GM21390 (cell line): ENCODE data around the gene FBXL16.

Experiments
- ATAC-seq: cut with Tn5 transposase; IDR thresholded peaks from one replicate; pipeline ENCODE4 v1.9.1; 2021; ENCODE audit not compliant: unreplicated experiment

FBXL16 gene

DNA sequence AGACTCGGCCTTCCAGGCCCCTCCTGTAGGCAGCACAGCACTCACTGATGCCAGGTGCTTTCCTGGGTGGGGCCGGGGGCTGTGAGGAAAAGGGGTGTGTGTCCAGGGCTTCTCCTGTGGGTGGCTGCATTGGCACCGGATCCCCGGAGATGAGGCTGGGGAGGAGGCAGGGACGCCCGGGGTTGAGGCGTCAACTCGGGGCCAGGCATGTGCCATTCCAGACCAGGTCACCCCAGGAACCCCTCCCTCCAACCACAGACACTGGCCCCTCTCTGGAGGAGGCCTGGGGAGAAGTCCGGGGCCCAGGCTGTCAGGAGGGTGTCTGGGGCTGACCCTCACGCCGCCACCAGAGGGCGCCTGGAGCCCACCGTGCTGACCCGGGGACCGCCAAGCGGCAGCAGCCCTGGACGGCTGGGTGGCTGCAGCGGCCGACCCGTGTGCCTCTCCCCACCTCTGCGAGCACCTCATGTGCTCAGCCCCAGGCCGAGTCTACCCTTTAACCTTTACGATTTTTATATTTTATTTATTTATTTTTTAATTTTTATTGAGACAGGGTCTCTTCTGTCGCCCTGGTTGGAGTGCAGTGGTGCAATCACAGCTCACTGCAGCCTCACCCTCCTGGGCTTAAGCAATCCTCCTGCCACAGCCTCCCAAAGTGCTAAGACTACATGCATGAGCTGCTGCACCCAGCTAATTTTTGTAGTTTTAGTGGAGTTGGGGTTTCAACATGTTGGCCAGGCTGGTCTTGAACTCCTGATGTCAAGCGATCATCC, 6.1 kb upstream of the FBXL16 start:
- no peak for ATAC-seq

DNA sequence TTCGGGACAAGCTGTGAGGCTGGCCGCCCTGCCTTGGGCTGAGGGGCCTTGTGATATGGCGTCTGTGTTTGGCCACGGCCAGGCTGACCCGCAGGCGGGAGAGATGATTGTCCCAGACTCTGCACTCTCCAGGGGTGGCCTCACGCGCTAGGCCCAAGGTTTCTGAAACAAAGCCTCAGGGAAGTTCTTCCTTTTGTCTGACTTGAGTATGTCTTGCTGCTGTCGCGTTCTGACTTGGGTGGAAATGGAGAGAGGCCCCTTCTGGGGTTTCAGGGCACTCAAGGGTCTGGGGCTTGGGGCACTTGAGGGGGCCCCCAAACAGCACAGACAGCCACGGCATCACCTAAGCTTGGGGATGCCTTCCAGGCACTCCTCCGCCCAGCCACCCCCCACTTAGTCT, 5.5 kb upstream of the FBXL16 start:
- no peak for ATAC-seq

DNA sequence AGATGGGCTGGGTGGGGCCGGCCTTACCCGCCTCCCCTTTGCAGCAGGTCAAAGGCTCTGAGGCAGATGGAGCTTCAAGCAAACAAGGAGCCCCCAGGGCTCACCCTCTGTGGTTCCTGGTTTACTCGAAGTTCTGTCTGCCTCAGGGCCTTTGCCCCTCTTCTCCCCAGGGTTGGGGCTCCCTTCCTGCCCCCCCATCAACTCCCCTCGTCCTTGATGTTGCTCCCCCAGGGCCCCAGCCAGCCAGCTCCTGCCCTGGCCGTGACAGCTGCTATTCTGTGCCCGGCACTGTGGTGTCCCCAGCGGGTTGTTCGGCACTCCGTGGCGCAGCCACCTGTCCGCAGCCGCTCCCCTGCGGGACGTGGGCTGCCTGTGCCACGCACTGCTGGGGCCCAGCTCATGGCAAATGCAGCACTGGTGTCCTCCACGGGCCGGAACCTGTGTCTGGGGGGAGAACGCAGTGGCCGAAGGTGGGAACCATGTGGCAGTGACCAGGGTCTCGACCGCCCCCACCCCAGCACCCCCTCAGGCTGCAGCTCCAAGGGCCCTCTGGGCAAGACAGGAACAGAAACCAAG, 5.0 kb upstream of the FBXL16 start:
- no peak for ATAC-seq

DNA sequence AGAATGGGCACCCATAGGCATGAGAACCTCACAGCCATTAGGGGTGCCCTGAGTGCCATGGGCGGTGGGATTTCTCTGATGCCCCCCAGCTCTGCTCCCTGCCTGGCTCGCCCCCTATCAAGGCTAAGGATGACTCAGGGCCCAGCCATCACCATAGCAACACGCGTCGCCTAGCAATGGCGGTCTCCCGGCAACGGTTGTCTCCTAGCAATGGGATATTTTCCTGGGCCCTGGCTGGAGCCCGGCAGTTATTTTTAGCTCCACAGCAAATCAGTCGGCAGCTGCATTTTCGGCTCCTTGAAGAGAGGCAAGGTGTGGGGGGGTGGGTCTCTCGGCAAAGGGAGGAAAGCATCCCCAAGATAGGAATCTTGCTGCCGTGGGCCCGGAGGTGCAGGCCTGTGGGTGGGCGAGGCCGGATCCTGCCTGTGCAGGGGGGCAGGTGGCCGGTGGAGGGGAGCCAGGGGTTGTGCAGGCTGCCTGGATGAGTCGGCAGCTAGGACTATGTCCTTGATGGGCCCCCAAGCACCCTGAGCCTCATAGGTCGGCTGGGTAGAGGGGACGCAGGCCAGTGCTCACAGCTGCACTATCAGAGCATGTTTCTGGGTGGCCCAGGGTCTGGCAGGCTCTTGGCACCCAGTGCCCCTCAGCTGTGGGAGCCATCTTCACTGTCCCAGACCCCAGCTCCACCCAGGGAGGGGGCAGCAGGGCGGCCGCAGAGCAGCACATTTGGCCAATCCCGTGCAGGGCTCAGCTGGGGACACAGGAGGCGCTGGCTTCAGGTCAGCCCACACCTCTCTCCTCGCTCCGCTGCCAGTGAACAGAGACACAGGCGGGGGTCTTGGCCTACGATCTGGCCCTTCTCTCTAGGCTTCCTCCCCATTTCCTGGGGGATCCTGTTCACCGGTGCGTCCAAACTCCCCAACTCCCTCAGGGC, 4.2 kb upstream of the FBXL16 start:
- no peak for ATAC-seq

DNA sequence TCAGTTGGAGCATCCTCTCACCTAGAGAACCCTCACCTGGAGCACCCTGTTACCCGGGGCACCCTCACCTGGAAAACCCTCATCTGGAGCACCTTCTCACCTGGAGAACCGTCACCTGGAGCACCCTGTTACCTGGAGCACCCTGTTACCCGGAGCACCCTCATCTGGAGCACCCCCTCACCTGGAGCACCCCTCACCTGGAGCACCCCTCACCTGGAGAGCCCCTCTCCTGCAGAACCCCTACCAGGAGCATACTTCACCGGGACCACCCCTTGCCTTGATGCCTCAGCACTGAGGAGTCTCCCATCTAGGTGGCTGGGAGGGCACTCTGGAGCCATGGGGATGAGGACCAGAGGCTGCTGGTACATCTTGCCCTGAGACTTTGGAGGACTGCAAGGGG, 3.4 kb upstream of the FBXL16 start:
- no peak for ATAC-seq

DNA sequence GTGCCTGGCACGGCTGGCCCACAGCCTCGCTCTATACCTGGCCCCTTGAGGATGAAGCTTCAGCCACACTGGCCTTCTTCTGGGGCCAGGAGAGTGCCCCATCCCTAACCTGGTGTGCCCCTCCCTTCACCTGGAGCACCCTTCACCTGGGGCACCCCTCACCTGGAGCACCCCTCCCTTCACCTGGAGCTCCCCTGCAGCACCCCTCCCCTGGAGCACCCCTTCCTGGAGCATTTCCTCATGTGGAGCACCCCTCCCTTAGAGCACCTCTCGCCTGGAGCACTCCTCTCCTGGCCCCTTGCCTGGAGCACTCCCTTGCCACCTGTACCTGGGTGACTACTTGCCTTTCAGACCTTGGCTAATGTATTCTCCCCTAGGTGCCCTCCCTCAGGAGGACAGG, 2.4 kb upstream of the FBXL16 start:
- no peak for ATAC-seq

DNA sequence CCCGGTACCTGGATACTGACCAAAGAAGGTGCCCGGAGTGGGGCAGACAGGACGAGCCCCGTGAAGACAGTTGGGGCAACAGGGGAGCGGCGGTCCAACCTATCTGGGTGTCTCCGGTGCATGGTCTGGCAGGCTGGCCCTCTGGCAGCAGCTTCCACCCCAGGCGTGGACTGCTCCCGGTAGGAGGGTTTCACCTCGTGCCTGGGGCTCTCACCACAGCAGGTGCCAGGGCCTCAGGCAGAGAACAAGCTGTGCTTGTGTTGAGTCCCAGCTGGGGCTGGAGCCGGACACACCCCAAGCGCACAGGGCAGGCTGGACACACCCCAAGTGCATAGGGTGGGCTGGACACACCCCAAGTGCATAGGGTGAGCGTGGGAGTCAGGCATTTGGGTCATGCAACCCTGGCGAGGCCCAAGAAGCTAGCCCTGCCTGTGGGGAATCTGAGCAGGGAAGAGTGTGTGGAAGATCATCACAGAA, 1.5 kb upstream of the FBXL16 start:
- no peak for ATAC-seq

DNA sequence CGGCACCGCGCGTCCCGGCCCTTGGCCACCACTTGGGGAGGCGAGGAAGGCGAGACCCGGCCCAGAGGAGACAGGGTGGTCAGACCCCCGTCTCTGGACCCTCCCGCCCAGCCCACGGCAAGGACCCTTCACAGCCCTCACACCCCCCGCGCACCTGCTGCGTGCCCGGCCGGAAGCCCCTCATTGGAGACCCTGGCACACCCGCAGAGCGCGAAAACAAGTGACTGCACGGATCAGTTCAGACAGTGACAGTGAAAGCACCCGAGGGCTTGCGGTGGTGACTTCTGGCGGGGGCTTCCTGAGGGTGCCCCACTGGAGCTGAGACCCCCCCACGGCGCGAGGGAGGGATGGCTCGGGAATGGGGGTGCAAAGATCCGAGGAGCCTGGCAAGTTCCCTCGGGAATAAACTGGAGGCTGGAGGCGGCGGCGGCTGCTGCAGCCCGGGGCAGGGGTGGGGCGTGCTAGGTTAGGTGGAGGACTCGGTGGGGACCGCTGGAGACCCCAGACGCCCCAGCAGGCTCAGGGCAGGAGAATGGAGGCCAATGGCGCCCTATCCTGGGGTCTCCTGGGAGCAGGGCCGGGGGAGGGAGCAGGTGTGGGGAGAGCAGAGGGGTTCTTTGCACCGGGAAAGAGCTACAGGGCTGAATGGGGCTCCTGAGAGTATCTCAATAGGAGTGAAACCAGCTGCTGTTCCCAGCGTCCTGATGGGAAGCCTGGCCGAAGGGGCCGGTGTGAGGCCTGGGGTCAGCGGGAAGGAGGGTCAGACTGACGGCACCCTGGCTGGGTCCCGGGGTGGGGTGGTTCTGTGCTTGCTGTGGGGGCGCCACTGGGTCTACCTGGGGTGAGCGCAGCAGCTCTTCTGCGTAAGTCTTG, 824 bp upstream of the FBXL16 start:
- no peak for ATAC-seq

DNA sequence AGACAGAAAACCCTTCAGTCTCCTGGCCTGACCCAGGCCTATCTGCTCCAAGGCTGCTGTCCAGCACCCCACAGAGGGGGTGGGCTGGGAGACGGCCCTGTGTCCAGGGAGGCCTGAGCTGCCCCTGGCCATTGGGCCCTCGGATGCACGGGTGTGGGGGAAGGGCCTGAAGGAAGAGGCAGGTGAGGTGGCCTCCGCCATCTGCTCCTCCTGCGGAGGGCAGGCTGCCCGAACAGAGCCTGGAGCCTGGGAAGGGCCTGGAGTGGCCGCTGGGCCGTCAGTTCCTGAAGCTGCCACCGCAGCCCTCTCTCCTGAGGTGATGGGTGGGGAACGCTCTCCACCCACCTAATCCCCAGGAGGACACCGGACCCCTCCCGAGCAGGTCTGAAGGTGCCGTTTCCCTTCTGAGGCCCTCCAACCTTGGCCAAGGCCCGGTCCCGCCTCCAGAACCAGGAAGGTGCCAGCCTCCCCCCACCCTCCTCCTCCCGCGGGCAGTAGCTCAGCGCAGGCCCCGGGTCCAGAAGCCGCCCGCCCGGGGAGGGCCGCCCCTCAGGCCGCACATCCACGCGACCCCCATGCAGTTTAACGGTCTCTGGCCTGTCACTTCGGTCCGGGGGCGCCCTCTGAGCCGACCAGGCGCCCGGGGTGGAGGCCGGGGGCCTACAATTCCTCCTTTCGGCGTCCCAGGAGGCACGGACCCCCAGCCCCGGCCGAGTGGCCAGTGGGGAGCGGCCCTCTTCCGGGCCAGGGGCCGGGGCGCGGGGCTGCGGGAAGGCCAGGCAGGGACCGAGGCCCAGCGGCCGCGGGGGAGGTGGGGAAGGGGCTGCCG, 835 bp downstream of the FBXL16 start:
- no peak for ATAC-seq

DNA sequence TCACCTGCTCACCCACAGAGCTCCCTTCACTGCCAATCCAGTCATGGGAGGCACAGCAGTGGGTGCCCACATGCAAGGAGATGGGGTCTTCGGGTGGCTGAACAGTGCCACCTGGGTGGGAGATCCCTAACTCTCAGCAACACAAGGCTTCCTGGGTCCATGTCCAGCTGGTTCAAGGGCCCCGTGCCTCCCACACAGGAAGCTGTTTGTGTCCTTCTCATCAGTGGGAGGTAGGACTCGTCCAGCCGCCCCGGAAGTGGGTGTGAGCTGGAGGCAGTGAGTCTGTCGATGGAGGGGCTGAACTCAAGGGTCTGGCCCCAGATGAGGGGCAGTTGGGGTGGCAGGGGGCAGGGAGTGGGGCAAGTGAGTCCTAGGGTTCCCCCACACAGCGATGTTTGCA, 1.6 kb downstream of the FBXL16 start:
- ATAC-seq, result no peak

DNA sequence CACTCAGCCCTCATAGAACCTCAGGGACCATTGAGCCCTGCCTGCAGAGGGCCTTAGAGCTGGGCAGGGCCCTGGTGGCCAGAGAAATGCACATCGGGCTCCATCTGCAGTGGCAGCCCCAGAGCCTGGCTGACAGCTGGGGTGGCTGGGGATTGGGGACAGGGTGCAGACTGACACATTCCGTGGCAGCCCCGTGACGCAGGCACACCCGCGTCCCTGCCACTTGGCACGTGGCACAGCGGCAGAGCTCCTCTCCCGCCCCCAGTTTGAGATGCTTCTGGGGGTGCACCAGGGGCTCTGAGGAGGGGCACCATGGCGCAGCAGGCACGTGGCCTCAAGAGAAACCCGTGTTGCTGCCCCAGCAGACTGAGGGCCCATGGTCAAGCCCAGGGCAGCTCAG, 2.2 kb downstream of the FBXL16 start:
- ATAC-seq, result no peak

DNA sequence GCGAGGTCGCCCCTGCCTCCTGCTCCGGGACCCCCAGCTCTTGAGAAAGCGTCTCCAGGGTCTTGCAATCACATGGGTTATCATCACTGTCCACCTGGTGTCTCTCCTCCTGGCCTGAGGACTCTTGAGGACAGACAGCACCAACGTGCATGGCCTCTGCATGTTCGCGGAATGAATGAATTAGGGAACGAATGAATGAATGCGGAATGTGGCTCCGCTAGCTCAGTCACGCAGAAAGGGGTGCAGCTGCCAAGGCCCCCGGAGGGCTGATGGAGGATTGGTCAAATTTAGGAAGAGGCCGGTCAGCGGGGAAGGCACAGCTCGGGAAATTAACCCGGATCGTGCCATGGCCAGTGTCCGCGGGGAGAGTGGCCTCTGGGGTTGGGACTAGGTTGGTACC, 3.3 kb downstream of the FBXL16 start:
- ATAC-seq, result no peak

DNA sequence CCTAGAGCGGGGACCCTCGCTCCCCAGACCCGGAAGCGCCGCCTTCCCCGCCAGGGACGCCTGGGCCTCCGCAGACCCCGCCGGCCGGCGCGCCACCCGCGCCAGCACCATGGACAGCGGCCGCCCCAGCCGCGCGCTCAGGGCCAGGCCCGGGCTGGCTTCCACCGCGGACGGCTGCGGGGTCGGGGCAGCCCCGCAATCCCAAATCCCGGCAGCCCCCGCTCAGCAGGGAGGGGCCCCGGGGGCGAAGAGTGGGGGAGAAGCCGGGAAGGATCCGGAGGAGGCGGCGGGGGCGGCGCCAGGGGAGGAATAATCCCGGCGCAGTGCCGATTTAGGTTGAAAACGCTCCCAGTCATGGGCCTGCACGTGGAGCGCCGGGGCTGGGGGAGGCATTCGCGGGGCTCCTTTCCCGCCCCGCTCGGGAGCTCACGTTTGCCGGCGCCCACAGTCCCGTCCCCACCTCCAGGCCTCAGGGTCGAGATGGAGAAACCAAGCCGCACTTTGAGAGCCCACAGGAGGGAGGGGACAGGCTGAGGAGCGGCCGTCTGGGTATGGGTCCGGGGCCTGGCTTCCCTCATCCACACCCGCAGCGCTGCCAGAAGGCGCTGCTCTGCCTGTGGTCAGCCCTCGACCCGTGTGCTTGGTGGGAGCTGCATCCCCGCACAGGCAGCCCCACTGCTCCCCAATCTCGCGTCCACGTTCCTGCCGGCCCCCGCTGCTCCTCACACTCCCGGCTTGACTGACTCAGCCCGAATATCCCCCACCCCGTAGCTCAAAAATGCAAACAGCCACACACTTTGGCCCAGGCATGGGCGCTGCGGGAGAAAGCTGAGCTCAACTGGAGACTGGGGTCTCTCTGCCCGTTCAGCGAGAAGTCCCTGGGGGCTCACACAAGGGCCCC, 4.7 kb downstream of the FBXL16 start:
- no peak for ATAC-seq

DNA sequence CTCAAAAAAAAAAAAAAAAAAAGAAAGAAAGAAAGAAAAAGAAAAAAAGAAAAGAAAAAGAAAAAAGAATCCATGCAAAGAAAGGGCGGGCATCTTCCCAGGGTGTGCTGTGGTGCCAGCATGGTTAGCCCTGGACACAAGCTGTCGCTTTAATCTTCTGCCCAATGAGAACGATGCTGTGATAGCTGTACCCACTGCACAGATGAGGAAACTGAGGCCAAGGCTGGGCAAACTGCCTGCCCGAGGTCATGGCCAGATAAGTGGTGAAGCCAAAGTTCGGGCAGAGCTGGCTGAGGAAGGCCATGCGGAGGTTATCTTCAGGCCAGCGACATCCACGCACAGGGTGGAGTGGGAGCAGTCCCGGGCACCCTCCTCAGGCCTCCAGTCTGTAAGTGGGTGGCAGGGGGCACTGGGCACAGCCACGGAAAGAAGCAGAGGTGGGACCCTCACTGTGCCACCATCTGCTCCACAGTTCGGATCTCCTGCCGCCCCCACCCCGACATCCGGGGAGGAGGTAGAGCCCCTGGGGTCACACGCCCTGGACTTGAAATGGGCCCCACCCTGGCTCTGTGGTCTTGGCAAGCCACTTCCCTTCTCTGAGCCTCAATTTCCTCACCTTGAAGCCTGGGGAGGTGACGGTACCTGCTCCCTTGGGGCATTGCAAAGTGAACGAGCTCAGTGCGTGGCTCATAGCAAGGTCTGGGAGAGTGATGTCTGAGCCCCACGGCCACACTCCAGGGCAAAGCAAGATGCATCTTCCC, 6.5 kb downstream of the FBXL16 start:
- no peak for ATAC-seq

DNA sequence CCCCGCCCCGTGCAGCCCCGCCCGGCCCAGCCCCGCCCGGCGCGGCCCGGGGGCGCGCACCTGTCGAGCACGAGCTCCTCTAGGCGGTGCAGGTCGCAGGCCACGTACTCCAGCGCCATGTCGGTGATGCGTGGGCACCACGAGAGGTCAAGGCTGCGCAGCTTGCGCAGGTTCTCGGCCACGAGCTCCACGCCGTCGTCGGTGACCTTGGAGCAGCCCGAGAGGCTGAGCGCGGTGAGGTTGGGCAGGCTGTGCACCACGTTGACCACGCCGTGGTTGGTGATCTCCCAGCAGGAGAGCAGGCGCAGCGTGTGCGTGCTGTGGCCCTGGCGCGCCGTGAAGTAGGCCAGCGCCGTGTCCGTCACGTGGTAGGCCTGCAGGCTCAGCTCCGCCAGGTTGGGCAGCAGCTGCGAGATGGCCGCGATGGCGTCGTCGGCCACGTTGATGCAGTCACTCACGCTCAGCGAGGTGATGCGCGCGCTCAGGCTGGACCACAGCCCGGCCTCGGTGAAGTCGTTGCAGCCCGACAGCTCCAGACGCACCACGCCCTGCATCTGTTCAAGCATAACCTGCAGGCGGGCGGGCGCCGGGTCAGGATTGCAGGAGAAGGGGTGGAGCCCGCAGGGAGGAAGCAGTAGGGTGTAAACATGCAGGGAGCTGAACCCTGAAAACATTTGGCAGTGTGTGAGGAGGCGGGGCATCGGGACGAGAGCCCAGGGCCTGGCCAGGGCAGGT, 10.1 kb downstream of the FBXL16 start:
- no peak for ATAC-seq

DNA sequence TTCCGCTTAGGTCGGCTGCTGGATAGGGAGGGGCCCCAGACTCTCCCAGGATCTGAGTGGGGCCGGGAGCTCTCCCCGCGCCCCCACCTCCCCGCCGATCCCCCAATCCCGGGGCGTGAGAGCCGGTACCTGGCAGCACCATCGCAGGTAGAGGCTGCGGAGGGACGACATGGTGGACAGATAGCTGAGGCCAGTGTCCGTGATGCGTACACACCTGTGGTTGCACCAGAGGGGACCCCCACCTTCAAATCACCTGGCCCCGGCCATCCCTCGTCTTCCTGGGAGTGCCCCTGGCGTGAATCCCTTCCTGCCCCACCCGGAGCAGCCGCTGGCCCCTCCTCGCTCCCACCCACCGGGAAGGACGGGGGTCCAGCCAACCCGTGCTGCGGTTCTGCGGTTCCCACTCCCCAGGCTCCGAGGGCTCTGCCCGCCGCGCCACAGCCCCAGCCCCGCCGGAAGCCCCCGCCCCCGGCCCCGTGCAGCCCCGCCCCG, 10.7 kb downstream of the FBXL16 start:
- no peak for ATAC-seq

DNA sequence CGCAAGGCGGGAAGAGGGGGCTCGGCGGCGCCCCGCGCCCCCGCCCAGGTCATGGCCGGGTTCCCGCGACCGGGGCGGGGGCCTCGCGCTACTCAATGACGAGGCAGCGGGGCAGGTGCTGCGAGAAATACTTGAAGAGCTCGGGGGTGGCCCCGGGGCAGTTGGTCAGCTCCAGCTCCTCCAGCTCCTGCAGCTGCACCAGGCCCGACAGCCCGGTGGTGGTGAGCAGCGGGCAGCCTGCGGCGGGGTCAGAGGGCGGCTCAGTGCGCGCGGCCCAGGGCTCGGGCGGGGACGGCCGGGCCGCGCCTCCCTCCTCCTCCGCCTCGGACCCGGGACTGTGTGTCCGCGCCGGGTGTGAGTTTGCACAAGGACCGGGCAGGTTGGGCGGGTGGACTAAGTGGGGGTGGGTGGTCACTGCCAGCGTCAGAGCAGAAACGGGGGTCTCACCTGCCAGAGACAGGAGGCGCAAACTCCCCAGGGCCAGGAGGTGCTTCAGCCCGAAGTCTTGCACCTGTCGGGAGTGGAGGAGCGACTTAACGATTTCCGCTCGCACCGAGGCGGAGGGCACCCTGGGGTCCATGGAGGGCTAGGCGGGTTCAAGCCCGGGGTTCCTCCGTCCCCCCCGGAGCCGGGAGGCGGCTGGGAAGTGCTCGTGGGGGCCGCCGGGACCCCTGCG, 11.3 kb downstream of the FBXL16 start:
- no peak for ATAC-seq
